NB4 (cell line): ENCODE data around the gene ANKRD37.

Experiments used
- MYC ChIP-seq: IDR thresholded peaks from 2 replicates; pipeline ENCODE4 v1.6.1; 2011; ENCODE audit warnings: low read depth, low read length
- POLR2A ChIP-seq: IDR thresholded peaks from 2 replicates; pipeline ENCODE4 v1.6.1; 2011; ENCODE audit warnings: mild to moderate bottlenecking; ENCODE audit not compliant: insufficient read length; ENCODE audit errors: extremely low read depth
- TF ChIP-seq, protein P1 (sequence below): IDR thresholded peaks from one replicate; pipeline ENCODE4 v1.5.1; 2012; ENCODE audit warnings: low read depth, low read length
- TF ChIP-seq, protein P2 (sequence below): IDR thresholded peaks from 2 replicates; pipeline ENCODE4 v1.6.1; 2011; ENCODE audit warnings: low read depth, low read length

DNA sequence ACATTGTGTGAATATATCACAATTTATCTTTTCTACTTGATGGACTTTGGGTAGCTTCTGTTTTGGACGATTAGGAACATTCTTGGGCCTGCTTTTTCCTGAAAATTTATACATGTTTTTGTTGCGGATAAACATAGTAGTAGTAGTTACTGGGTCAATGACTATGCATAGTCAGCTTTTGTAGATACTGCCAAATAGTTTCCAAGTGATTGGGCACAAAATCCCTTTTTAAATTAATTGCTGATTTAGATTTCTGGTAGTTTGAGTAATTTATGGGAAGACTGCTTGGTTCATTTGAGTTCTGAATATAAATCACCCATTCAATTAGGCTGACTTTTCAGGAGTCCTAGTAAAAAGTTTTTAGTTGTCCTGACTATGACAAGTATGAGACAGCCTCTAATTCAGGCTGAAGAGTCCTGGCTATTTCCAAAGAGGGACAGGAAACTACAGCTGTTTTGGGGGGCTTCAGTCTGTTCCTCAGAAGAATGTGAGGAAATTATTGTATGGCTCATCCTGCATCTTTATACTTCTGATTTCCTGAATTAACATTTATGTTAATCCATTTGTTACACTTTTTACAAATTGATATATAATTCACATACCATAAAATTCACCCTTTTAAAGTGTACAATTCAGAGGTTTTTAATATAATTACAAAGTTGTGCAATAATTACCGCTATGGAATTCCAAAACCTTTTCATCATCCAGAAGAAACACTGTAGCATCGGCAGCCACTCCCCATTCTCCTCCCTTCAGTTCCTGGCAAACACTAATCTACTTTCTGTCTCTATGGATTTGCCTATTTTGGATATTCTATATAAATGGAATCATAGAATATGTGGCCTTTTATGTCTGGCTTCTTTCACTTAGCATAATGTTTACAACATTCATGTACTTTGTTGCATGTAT, 15.1 kb upstream of the ANKRD37 start:
- TF ChIP-seq, protein P1, sequence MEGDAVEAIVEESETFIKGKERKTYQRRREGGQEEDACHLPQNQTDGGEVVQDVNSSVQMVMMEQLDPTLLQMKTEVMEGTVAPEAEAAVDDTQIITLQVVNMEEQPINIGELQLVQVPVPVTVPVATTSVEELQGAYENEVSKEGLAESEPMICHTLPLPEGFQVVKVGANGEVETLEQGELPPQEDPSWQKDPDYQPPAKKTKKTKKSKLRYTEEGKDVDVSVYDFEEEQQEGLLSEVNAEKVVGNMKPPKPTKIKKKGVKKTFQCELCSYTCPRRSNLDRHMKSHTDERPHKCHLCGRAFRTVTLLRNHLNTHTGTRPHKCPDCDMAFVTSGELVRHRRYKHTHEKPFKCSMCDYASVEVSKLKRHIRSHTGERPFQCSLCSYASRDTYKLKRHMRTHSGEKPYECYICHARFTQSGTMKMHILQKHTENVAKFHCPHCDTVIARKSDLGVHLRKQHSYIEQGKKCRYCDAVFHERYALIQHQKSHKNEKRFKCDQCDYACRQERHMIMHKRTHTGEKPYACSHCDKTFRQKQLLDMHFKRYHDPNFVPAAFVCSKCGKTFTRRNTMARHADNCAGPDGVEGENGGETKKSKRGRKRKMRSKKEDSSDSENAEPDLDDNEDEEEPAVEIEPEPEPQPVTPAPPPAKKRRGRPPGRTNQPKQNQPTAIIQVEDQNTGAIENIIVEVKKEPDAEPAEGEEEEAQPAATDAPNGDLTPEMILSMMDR, result no peak
- TF ChIP-seq POLR2A, result no peak
- TF ChIP-seq, protein P2, sequence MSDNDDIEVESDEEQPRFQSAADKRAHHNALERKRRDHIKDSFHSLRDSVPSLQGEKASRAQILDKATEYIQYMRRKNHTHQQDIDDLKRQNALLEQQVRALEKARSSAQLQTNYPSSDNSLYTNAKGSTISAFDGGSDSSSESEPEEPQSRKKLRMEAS, result no peak
- TF ChIP-seq MYC, result no peak
